Keratinocyte (primary cell): ENCODE results near the gene KIAA1191.

Experiments
- EZH2 ChIP-seq: IDR thresholded peaks from one replicate; pipeline ENCODE4 v1.6.1; 2012; ENCODE audit warnings: inconsistent platforms, mild to moderate bottlenecking, low read length, moderate library complexity
- TF ChIP-seq, protein P1 (sequence below), 3 experiments: IDR thresholded peaks in 1 of 3; conservative IDR thresholded peaks in 1 of 3; optimal IDR thresholded peaks in 1 of 3; 2 replicates in 2 of 3; 3 replicates in 1 of 3; pipeline versions ENCODE3 to v1.5.1; 2011; ENCODE audit warnings: low read length in 3 of 3, mild to moderate bottlenecking in 3 of 3, moderate library complexity in 2 of 3, control low read depth in 1 of 3, inconsistent platforms in 1 of 3; ENCODE audit not compliant: insufficient read depth in 2 of 3; ENCODE audit errors: extremely low read depth in 1 of 3

GRCh38 chr5:176407456-176408251 is 46.1 kb upstream of the KIAA1191 start:
- TF ChIP-seq, protein P1, sequence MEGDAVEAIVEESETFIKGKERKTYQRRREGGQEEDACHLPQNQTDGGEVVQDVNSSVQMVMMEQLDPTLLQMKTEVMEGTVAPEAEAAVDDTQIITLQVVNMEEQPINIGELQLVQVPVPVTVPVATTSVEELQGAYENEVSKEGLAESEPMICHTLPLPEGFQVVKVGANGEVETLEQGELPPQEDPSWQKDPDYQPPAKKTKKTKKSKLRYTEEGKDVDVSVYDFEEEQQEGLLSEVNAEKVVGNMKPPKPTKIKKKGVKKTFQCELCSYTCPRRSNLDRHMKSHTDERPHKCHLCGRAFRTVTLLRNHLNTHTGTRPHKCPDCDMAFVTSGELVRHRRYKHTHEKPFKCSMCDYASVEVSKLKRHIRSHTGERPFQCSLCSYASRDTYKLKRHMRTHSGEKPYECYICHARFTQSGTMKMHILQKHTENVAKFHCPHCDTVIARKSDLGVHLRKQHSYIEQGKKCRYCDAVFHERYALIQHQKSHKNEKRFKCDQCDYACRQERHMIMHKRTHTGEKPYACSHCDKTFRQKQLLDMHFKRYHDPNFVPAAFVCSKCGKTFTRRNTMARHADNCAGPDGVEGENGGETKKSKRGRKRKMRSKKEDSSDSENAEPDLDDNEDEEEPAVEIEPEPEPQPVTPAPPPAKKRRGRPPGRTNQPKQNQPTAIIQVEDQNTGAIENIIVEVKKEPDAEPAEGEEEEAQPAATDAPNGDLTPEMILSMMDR (optimal IDR thresholded peaks at IDR 0.05 in 1 of 3, IDR thresholded peaks at IDR 0.05 in 1 of 3, conservative IDR thresholded peaks at IDR 0.05 in 1 of 3; ENCODE audit: extremely low read depth in 1 of 3, insufficient read depth in 2 of 3, low read length in 3 of 3) = no peak
- no peak for TF ChIP-seq EZH2
